Measurements from ENCODE around the gene CFL1.
A peak's percentile ranks its signal among the peaks of the same experiment; 100 is the strongest.

DNA sequence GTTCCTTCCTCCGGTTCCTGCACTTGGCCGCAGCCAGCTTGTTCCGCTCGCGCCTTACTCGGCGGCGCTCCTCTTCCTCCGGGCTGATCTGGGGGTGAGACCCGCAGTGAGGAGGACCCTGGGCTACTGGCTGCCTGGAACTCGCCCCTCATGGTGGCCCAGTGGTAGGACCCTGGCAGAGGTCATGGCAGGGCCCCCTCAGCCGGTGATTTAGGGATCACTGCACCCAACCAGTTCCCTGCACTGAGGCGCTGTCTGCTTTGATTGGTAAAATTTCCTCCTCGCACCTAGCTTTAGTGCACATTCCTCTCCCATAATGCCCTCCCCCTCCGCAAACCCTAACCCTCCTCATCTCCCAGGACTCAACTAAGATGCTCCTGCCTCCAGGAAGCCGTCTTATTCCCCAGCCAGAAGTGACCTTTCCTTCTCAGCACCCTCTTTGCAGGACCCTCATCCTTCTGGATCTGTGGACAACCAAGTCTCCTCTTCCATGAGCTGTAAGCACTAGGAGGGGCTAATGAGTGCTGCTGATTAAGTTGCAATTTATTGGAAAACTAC, 36.1 kb upstream of the CFL1 start:
- TF ChIP-seq, protein P1, sequence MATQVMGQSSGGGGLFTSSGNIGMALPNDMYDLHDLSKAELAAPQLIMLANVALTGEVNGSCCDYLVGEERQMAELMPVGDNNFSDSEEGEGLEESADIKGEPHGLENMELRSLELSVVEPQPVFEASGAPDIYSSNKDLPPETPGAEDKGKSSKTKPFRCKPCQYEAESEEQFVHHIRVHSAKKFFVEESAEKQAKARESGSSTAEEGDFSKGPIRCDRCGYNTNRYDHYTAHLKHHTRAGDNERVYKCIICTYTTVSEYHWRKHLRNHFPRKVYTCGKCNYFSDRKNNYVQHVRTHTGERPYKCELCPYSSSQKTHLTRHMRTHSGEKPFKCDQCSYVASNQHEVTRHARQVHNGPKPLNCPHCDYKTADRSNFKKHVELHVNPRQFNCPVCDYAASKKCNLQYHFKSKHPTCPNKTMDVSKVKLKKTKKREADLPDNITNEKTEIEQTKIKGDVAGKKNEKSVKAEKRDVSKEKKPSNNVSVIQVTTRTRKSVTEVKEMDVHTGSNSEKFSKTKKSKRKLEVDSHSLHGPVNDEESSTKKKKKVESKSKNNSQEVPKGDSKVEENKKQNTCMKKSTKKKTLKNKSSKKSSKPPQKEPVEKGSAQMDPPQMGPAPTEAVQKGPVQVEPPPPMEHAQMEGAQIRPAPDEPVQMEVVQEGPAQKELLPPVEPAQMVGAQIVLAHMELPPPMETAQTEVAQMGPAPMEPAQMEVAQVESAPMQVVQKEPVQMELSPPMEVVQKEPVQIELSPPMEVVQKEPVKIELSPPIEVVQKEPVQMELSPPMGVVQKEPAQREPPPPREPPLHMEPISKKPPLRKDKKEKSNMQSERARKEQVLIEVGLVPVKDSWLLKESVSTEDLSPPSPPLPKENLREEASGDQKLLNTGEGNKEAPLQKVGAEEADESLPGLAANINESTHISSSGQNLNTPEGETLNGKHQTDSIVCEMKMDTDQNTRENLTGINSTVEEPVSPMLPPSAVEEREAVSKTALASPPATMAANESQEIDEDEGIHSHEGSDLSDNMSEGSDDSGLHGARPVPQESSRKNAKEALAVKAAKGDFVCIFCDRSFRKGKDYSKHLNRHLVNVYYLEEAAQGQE (IDR thresholded peaks at IDR 0.05; ENCODE audit: unreplicated experiment) = no peak
- TF ChIP-seq, protein P2, sequence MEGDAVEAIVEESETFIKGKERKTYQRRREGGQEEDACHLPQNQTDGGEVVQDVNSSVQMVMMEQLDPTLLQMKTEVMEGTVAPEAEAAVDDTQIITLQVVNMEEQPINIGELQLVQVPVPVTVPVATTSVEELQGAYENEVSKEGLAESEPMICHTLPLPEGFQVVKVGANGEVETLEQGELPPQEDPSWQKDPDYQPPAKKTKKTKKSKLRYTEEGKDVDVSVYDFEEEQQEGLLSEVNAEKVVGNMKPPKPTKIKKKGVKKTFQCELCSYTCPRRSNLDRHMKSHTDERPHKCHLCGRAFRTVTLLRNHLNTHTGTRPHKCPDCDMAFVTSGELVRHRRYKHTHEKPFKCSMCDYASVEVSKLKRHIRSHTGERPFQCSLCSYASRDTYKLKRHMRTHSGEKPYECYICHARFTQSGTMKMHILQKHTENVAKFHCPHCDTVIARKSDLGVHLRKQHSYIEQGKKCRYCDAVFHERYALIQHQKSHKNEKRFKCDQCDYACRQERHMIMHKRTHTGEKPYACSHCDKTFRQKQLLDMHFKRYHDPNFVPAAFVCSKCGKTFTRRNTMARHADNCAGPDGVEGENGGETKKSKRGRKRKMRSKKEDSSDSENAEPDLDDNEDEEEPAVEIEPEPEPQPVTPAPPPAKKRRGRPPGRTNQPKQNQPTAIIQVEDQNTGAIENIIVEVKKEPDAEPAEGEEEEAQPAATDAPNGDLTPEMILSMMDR (conservative IDR thresholded peaks at IDR 0.05; ENCODE audit: low read depth in 2 of 2) = 0 out of 4 replicates have a peak, but pooled peaks of 1 of the 2 experiments have one; percentile 3
- TF ChIP-seq EZH2 (IDR thresholded peaks at IDR 0.05; ENCODE audit: low read depth, unreplicated experiment) (no peak), POLR2AphosphoS5 (IDR thresholded peaks at IDR 0.05; ENCODE audit: low read depth) (no peak), EZH2phosphoT487 (IDR thresholded peaks at IDR 0.05; ENCODE audit: unreplicated experiment) (no peak)

Data from GM23338 (cell line).